ENCODE results near the gene PRICKLE1.

DNA sequence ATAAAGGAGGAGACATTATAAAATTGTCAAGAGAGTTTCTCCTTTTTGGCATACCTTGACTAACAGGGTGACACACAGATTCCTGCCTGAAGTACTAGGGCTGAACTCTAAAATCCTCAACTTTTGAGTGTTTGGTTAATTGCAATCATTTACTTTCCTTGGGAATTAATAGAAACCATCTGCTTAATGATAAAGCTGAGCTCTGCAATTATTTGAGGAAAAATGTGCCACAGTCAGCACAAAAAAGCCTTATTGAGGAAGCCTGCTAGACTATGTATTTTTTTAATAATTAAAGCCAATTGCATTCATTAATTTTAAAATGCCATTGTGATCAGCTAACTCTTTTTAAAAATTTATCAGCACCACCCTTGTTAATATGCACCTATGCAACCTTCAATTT is 38.7 kb downstream of the PRICKLE1 start:
- TF ChIP-seq GATA3 (IDR thresholded peaks at IDR 0.05; ENCODE audit: low read depth, low read length) (no peak), GATA2 (IDR thresholded peaks at IDR 0.05; ENCODE audit: low read depth, low read length) (no peak)

Data from SH-SY5Y (cell line).